GM18907 (cell line): Measurements from ENCODE around the gene TES.
A peak's percentile ranks its signal among the peaks of the same experiment; 100 is the strongest.
"Not testable (repeated sequence)": the region's sequence is repeated elsewhere in the genome, so short reads cannot be mapped to it uniquely, and the experiment has no call there.

ENCODE experiments used
- ATAC-seq: cut with Tn5 transposase; IDR thresholded peaks from one replicate; pipeline ENCODE4 v1.9.1; 2021; ENCODE audit warnings: mild to moderate bottlenecking, moderate library complexity; ENCODE audit not compliant: unreplicated experiment

TES gene

DNA sequence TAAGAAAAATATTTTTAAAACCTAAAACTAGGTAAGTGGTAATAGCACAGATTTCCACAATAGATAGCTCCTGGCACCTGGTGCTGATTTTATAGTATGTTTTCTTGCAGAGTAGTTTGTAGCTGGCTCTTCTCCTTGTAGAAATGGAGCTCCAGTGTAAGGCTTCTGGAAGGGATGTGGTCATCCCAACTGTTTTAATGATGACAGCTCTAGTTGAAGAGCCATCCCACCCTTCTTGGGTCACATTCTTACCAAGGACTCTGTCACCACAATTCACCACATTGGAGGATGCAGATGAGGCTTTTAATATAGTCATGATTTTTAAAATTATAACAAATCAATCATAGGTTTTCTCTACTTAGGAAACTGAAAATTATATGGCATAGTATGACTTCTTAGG is 31.0 kb downstream of the TES start:
- ATAC-seq, result no peak

DNA sequence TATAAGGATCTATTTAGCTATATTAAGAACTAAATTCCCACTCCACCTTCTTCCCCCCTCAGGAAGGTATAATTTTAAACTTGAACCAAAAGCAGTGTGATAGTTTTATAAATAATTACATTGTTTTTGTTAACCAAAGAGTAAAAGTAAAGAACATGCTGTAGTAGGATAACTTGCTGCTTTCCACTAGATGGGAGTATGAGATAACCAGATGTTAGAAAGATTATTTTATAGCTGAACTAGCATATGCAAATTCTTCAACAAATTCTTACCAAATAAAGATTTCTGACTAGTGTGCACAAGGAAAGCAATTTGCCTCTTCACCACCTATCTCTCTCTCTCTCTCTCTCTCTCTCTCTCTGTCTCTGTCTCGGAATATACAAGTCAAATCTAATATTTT is 31.8 kb downstream of the TES start:
- ATAC-seq, result no peak

DNA sequence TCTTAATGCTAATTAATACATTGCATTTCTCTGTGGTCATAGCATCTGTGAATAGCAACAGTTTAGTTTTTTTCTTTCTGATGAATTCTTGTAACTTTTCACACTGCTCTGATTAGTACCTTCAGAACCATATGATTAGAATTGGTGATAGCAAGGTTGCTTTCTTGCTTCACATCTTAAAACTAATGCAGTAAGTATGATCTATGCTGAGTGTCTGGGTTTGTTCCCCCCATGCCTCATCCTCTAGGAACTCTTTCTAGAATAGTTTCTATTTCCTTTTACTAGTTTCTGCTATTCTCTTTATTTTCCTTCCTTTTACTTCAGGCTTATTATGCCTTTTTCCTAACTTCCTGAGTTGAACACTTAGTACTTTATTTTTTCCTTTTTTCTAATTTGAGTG is 32.4 kb downstream of the TES start:
- ATAC-seq, result no peak

DNA sequence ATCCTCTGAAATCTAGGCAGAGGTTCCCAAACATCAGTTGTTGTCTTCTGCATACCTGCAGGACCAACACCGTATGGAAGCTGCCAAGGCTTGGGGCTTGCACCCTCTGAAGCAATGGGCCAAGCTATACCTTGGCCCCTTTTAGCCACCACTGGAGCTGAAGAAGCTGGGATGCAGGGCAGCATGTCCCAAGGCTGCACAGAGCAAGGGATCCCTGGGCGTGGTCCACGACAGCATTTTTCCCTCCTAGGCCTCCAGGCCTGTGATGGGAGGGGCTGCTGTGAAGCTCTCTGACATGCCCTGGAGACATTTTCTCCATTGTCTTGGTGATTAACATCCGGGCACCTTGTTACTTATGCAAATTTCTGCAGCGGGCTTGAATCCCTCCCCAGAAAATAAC is 34.5 kb downstream of the TES start:
- ATAC-seq, result not testable (repeated sequence)

DNA sequence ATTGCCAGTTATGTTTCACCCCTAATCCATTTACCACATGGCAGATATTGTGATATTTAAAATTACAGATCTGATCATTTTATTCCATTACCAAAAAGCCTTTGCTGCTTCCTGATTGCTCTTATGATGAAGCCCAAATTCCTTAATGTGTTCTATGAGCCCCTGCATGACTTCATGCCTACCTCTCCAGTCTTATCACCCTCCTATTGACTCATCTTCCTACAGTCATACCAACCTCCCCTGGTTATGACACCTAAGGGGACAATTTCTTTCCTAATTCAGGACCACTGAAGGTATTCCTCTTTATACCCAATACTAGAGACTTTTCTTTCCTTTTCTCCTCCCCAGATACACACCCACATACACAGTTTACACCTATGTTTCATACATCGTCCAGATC is 36.0 kb downstream of the TES start:
- ATAC-seq, result no peak

- ATAC-seq, result peak; percentile 85
These were observed 39.7 kb downstream of the TES start for GRCh38 chr7:116249969-116250553.

- ATAC-seq, result no peak
These were observed 41.3 kb downstream of the TES start for GRCh38 chr7:116251675-116252074.

DNA sequence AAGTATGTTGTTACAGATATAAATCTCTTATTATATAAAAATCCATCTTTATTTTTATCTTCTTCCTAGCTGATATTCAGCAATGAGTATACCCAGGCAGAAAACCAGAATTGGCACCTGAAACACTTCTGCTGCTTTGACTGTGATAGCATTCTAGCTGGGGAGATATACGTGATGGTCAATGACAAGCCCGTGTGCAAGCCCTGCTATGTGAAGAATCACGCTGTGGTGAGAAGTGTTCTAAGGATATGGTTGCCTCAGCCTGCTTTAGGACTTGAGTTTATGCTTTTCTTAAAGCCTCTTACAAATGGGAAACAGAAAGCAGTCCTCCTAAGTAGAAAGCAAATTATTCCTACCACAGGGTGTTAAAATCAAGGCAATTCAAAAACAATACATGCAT is 41.9 kb downstream of the TES start:
- ATAC-seq, result no peak

- ATAC-seq, result no peak
These were observed 46.8 kb downstream of the TES start for GRCh38 chr7:116257156-116257555.

DNA sequence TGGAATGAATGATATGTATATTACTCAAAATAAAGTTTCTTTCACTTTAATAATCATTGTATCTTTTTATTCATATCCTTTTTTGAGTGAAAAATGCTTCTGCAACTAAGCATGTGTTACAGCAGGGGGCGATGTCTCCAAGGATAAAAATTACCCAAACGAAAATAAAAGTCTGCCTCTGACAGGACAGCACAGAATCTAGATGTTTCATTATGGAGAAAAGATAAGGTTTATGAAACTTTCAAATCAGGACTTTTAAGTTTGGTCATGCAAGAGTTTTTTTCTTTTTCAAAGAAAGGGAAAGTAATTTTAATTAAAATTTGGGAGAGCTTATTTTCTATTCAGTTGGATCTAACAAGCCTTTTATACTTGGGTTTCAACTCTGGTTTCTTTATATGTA is 48.4 kb downstream of the TES start:
- peak; percentile 59 for ATAC-seq

- ATAC-seq, result no peak
These were observed 49.0 kb downstream of the TES start for GRCh38 chr7:116259156-116259870.

GRCh38 chr7:116259871-116260440 is 49.6 kb downstream of the TES start:
- ATAC-seq, result no peak

DNA sequence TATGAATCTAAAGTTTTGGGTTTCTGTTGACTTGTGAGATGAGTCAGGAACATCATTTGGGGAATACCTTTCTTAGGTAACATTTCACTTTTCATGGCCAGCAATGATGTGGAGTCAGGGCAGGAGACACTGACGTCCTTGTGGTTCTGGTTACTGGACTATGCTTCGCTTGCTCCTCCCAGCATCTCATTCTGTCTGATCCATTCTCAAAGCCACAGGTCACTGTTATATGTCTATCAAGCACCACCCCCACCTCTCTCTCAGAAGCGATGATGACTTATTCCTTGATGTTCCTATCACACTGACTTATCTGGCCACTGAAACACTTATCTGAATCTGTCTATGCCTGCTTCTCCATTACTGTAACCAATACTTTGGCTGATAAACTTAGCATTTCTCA is 51.6 kb downstream of the TES start:
- ATAC-seq, result no peak

GRCh38 chr7:116265881-116266280 is 55.5 kb downstream of the TES start:
- ATAC-seq, result no peak

- ATAC-seq, result no peak
These were observed 59.1 kb downstream of the TES start for GRCh38 chr7:116269466-116269865.

DNA sequence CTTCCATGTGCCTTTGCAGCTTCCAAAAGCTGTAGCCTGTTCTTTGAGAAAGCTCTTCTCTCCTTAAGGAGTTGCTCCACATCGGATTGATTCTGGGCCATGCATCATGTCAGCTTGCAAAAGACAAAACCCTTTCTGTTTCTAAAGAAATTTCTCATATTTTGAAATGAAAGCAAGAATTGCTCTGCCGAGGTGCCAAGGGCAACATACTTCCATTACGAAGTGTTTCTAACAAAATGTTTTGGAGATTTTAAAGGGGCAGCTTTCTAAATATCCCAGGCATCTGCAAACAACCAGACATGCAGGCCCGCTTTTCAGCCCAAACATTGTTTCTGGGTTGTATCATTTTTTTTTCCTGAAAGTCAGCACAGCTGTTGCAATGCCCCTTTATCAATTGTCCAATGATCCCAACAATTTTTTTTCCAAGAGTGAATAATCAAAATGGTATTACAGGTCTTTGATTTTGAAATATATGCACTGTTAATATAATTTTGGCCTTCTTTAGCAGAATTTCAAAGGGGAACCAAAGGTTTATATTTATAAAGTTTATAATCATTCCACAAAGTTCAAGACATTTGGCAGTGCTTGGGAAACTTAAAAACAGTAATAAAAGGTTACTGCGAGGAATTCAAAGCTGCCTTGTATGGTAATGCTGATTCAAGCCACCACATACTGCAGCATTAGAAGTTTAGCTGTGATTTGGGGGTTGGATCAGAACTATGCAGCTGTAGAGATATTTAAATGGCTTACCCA is 61.0 kb downstream of the TES start:
- no peak for ATAC-seq

DNA sequence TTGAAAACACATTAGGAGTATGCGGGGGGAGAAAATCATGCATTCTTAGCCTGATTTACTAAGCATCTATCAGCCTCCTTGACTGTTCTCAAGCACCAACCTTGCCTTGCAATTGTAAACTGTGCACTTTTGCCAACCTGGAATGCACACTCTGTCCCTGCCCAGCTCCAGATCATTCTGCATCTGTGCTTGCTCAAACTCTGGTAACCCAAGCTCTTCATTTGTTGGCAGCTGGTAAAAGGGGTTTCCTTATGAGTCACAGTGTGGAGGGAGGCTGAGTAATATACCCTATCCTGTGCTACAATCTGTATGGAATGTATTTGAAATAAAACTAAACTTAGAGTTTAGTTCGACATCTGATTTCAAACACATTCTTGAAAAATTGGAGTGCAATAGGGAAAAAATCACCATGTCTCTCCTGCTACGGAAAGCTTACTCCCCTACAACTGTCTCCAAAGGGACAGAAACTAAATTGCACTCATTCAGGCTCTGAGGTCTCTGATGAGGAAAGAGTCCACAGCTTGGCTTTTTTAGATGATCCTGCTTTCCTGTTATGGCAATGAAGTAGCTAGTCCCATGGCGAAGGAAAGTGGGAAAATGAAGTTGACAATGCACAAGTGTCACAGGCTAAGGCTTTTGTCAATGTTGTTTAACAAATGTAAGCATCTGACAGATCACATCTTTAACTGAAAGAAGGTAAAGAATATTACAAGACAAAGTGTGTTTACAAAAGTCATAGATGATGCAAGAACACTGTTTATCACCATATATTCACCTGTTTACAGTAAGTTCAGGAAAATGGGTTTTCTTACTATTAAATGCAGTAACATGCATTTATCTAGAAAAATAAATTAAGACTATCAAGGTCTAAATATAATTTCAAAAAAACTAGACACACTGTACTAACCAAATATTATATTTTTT is 61.9 kb downstream of the TES start:
- peak; percentile 66 for ATAC-seq

DNA sequence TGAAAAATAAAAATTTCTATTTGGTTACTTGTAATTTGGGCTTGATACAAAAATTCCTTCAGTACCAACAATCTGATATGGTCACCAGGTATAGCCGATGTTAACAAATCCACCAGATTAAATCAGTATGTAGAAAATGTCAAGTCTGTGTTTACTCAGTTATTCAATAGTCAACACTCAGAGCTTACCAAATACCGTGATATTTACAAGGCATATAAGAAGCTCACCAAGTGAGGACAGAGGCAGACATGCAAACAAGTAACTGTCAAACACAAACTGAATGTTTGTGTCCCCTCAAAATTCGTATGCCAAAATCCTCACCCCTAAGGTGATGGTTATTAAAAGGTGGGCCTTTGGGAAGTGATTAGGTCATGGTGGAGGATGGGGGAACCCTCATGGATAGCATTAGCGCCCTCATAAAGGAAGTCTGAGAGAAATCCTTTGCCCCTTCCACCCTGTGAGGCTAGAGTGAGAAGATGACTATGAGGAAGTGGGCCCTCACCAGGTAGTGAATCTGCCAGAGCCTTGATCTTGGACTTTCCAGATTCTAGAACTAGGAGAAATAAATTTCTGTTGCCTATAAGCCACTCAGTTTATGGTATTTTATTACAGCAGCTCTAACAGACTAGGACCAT is 63.1 kb downstream of the TES start:
- ATAC-seq, result no peak

GRCh38 chr7:116273918-116274301 is 63.6 kb downstream of the TES start:
- no peak for ATAC-seq

DNA sequence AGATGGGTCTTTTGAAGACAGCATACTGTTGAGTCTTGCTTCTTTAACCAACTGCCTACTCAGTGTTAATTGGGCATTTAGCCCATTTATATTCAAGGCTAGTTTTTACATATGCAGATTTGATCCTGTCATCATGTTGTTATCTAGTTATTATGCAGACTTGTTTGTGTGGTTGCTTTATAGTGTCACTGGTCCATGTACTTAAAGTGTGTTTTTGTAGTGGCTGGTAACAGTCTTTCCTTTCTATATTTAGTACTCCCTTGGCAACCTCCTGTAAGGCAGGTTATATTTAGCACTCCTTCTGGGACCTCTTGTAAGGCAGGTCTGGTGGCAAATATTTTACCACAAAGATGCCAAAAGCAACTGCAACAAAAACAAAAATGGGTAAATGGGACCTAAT is 66.7 kb downstream of the TES start:
- no peak for ATAC-seq
